ENCODE measurements around the gene ZNF69.

DNA sequence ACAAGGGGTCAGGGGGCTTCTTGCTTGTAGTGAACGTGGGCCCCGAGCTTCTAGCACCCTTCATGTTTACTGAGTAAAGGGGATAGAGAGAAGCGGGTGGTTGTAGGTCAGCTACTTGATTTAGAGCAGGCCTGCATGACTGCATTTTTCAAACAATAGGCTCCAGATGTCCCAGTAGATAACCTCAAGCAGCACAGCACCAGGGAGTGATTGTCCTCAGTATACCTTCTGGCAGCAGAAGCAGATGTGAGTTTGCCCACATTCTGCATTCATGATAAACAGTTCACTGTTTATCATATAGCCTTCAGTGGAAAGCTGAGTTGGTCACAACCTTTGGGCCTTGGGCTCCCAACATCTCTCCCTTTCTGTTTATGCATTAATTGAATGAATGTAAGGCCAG is 34.2 kb upstream of the ZNF69 start:
- TF ChIP-seq, protein P1, sequence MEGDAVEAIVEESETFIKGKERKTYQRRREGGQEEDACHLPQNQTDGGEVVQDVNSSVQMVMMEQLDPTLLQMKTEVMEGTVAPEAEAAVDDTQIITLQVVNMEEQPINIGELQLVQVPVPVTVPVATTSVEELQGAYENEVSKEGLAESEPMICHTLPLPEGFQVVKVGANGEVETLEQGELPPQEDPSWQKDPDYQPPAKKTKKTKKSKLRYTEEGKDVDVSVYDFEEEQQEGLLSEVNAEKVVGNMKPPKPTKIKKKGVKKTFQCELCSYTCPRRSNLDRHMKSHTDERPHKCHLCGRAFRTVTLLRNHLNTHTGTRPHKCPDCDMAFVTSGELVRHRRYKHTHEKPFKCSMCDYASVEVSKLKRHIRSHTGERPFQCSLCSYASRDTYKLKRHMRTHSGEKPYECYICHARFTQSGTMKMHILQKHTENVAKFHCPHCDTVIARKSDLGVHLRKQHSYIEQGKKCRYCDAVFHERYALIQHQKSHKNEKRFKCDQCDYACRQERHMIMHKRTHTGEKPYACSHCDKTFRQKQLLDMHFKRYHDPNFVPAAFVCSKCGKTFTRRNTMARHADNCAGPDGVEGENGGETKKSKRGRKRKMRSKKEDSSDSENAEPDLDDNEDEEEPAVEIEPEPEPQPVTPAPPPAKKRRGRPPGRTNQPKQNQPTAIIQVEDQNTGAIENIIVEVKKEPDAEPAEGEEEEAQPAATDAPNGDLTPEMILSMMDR (conservative IDR thresholded peaks at IDR 0.05; ENCODE audit: low read depth, low read length): no peak
- TF ChIP-seq EZH2 (IDR thresholded peaks at IDR 0.05; ENCODE audit: low read length, unreplicated experiment): no peak
- TF ChIP-seq EZH2phosphoT487 (IDR thresholded peaks at IDR 0.05; ENCODE audit: borderline replicate concordance, low read length): no peak

Data from PC-3 (cell line).